ENCODE data around the gene PTRHD1.

DNA sequence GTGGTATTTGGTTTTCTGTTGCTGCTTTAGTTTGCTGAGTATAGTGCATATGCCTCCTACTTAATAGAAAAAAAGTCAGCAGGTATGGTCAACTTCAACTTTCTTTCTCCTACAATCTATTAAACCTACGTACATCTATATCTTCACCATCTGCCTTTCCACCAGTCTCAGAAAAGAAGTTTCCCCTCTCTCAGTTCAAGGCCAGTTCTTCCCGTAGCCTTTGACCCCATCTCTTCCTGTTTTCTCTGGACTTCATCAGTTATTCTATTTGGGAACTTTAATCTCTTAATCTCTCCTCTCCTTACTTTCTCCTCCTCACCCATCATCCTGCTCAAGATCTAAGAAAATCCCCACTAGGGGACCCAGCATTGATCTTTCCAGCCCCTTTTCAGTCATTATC is 5.7 kb downstream of the PTRHD1 start:
- no peak for TF ChIP-seq RFX5 (IDR thresholded peaks at IDR 0.05; ENCODE audit: low read depth, low read length)
- no peak for TF ChIP-seq STAT1 (conservative IDR thresholded peaks at IDR 0.05)
- TF ChIP-seq, protein P1, sequence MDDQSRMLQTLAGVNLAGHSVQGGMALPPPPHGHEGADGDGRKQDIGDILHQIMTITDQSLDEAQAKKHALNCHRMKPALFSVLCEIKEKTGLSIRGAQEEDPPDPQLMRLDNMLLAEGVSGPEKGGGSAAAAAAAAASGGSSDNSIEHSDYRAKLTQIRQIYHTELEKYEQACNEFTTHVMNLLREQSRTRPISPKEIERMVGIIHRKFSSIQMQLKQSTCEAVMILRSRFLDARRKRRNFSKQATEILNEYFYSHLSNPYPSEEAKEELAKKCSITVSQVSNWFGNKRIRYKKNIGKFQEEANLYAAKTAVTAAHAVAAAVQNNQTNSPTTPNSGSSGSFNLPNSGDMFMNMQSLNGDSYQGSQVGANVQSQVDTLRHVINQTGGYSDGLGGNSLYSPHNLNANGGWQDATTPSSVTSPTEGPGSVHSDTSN (IDR thresholded peaks at IDR 0.05; ENCODE audit: insufficient replicate concordance, low read depth, low read length) = no peak
- TF ChIP-seq CTCF (IDR thresholded peaks at IDR 0.05 in 2 of 3, conservative IDR thresholded peaks at IDR 0.05 in 1 of 3; ENCODE audit: control insufficient read depth in 2 of 3, extremely low read depth in 1 of 3, insufficient read depth in 1 of 3, low read depth in 3 of 3, low read length in 3 of 3) = no peak
- no peak for TF ChIP-seq POLR2A (IDR thresholded peaks at IDR 0.05; ENCODE audit: low read depth, low read length)
- TF ChIP-seq JUNB (IDR thresholded peaks at IDR 0.05) = no peak
- TF ChIP-seq TAF1 (IDR thresholded peaks at IDR 0.05; ENCODE audit: borderline replicate concordance, low read depth, low read length) = no peak
- TF ChIP-seq NFYB (IDR thresholded peaks at IDR 0.05; ENCODE audit: insufficient read depth, low read depth, low read length) = no peak
